Measurements from ENCODE around the gene TM7SF2.

Gene TM7SF2

GRCh38 chr11:65148657-65149056 lies 37.0 kb downstream of the TM7SF2 start:
- TF ChIP-seq FOXP2 (optimal IDR thresholded peaks at IDR 0.05; ENCODE audit: borderline replicate concordance, extremely low read depth, extremely low read length, insufficient read depth) (no peak), TAF1 (IDR thresholded peaks at IDR 0.05; ENCODE audit: borderline replicate concordance, insufficient read depth, low read length) (no peak), SIN3A (IDR thresholded peaks at IDR 0.05; ENCODE audit: borderline replicate concordance, insufficient read depth, low read length) (no peak), REST (IDR thresholded peaks at IDR 0.05; ENCODE audit: insufficient read depth in 1 of 2, low read depth in 2 of 2, low read length in 2 of 2) (no peak), POLR2AphosphoS5 (IDR thresholded peaks at IDR 0.05; ENCODE audit: low read depth, low read length) (no peak)

DNA sequence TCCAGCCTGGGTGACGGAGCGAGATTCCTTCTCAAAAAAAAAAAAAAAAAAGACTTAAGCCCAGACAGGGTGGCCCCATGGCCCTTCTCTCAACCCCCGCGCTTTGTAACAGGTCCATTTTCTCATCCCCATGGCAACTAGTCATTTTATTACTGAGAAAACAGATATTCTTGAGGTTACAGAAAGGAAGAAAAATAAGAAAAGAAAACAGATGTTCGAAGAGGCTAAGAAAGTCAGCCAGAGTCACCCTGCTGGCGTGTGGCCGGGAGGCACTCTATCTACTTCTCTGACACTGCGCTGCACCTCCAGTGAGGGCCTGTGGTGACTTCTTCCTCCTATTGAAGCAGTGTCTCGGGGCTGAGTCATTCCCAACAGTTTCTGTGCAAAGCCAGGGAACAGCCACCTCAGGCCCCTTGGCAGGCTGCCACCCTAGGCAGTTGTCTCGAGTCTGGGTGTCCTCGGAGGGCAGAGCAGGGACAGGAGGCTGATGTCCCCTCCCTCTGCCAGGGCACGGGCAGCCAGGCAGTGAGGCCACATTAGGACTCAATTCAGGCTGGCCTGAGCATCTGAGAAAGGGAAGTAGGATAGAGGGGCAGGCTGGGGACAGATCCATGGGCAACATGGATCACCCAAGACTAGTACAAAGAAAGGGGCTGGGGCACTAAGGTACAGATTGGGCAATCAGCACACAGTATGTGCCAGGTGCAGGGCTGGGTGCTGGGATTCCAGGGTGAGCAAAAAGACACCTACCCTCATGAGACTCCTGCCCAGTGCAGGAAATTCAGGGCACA lies 39.0 kb downstream of the TM7SF2 start:
- TF ChIP-seq POLR2AphosphoS5 (IDR thresholded peaks at IDR 0.05; ENCODE audit: low read depth, low read length) (no peak), TAF1 (IDR thresholded peaks at IDR 0.05; ENCODE audit: borderline replicate concordance, insufficient read depth, low read length) (no peak), FOXP2 (optimal IDR thresholded peaks at IDR 0.05; ENCODE audit: borderline replicate concordance, extremely low read depth, extremely low read length, insufficient read depth) (no peak), REST (IDR thresholded peaks at IDR 0.05; ENCODE audit: insufficient read depth in 1 of 2, low read depth in 2 of 2, low read length in 2 of 2) (no peak), SIN3A (IDR thresholded peaks at IDR 0.05; ENCODE audit: borderline replicate concordance, insufficient read depth, low read length) (no peak)

- no peak for TF ChIP-seq TAF1 (IDR thresholded peaks at IDR 0.05; ENCODE audit: borderline replicate concordance, insufficient read depth, low read length)
- TF ChIP-seq SIN3A (IDR thresholded peaks at IDR 0.05; ENCODE audit: borderline replicate concordance, insufficient read depth, low read length): no peak
- no peak for TF ChIP-seq FOXP2 (optimal IDR thresholded peaks at IDR 0.05; ENCODE audit: borderline replicate concordance, extremely low read depth, extremely low read length, insufficient read depth)
- no peak for TF ChIP-seq POLR2AphosphoS5 (IDR thresholded peaks at IDR 0.05; ENCODE audit: low read depth, low read length)
- no peak for TF ChIP-seq REST (IDR thresholded peaks at IDR 0.05; ENCODE audit: insufficient read depth in 1 of 2, low read depth in 2 of 2, low read length in 2 of 2)
These were observed 39.7 kb downstream of the TM7SF2 start for GRCh38 chr11:65151331-65151899.

DNA sequence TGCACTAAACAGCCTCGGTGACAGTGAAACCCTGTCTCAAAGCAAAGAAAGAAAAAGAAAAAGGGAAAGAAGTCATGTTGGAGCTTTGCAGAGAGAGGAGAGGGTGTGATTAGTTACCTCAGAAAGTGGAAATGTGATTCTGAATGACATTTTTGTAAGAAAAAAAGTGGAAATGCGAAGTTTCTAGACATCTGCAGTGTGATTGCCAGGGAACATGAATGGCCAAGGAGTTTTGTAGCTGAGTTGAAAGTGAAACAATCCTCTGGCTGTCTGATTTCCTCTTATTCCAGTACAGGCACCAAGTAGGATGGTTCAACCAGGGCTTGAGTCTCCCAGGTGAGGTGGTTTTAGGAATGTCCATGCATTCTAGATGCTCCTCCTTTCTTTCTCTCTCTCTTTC lies 40.5 kb downstream of the TM7SF2 start:
- no peak for TF ChIP-seq FOXP2 (optimal IDR thresholded peaks at IDR 0.05; ENCODE audit: borderline replicate concordance, extremely low read depth, extremely low read length, insufficient read depth)
- TF ChIP-seq REST (IDR thresholded peaks at IDR 0.05; ENCODE audit: insufficient read depth in 1 of 2, low read depth in 2 of 2, low read length in 2 of 2): no peak
- TF ChIP-seq TAF1 (IDR thresholded peaks at IDR 0.05; ENCODE audit: borderline replicate concordance, insufficient read depth, low read length): no peak
- no peak for TF ChIP-seq POLR2AphosphoS5 (IDR thresholded peaks at IDR 0.05; ENCODE audit: low read depth, low read length)
- no peak for TF ChIP-seq SIN3A (IDR thresholded peaks at IDR 0.05; ENCODE audit: borderline replicate concordance, insufficient read depth, low read length)

Data from PFSK-1 (cell line).